GM20000 (cell line): Measurements from ENCODE around the gene GRB10.

ENCODE experiments used
- DNase-seq: peaks from one replicate; pipeline ENCODE4 v3.0.0; 2012; ENCODE audit warnings: low spot score
- TF ChIP-seq, protein P1 (sequence below): IDR thresholded peaks from 2 replicates; pipeline ENCODE4 v1.5.1; 2012; ENCODE audit warnings: mild to moderate bottlenecking, control low read depth; ENCODE audit errors: extremely low read depth, missing control alignments

The GRB10 gene

GRCh38 chr7:50735333-50735732 is 47.4 kb downstream of the GRB10 start:
- TF ChIP-seq, protein P1, sequence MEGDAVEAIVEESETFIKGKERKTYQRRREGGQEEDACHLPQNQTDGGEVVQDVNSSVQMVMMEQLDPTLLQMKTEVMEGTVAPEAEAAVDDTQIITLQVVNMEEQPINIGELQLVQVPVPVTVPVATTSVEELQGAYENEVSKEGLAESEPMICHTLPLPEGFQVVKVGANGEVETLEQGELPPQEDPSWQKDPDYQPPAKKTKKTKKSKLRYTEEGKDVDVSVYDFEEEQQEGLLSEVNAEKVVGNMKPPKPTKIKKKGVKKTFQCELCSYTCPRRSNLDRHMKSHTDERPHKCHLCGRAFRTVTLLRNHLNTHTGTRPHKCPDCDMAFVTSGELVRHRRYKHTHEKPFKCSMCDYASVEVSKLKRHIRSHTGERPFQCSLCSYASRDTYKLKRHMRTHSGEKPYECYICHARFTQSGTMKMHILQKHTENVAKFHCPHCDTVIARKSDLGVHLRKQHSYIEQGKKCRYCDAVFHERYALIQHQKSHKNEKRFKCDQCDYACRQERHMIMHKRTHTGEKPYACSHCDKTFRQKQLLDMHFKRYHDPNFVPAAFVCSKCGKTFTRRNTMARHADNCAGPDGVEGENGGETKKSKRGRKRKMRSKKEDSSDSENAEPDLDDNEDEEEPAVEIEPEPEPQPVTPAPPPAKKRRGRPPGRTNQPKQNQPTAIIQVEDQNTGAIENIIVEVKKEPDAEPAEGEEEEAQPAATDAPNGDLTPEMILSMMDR, result no peak
- DNase-seq, result no peak

DNA sequence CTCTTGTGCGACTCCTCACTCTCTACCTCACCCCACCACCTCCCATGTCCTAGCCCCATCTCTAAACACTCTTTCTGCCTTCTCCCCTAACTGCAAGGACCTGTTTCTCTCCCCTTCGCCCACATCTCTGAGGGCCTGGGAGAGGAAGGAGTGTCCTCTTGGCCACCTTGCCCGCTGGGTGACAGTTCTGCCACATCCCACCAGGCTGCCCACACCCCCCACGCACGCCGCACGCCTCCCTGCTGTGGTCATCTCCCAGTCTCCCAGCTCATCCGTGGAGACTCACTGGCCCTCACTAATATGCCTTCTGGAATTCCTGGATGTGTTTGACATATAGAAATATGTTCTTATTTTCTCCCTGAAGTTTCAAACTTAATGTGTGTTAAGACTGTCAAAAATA is 48.5 kb downstream of the GRB10 start:
- DNase-seq, result no peak
- TF ChIP-seq, protein P1, result no peak

DNA sequence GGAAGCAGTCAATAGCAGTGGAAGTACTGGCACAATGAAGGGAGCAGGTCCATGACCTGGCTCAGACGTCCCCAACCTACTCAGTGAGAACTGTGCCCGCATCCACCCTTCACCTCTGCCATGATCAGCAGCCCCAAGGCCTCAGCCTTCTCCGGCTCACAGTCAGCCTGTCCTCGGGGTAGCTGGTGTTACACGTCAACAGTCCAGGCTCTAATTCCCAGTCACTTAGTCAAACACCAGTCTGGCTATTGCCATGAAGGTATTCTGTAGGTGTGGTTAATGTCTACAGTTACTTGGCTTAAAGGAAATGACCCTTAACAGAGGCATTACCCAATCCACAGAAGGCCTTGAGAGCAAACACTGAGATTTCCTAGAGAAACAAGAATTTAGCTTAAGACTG is 49.1 kb downstream of the GRB10 start:
- TF ChIP-seq, protein P1, result no peak
- DNase-seq, result no peak

DNA sequence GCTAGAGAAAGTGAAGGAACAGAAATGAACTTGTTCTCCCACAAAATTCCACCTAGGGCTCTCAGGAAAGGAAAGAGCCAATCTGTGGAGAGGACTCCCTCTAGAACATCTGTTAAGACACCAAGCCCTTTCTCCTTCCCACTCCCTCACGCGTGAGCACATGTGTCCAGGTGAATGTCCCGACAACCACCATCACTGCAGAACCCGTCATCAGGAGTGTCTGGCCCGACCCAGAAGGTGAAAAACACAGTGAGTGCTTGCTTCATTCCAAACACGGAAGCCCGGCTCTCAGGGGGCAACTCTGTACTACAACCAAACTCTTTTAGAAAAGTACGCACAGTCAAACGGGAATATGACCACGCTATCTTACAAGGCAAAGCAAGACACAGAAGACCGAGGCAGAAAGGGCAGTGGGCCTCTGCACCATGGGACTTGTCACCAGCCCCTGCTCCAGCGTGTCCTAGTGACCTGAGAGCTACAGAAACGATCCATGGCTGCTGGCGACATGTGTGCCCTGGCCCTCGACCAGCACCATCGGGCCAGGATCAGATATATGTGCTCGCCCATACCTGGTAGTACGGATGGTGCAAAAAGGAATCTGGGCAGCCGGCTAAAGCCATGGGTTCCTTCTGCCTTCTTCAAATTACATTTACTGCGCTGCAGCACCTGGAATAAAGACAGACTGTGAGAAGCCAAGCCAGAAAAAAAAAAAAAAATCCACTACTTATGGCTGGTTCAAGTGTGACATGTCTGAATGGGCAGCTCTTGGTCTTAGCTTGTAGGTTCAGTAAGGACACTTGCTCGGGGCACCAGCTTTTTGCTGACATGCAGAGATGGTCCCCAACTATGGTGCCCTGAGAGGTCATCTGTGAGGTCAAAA is 50.8 kb downstream of the GRB10 start:
- DNase-seq, result no peak
- TF ChIP-seq, protein P1, result no peak

- TF ChIP-seq, protein P1, result no peak
- DNase-seq, result no peak
These were observed 52.0 kb downstream of the GRB10 start for GRCh38 chr7:50730446-50731400.

GRCh38 chr7:50729962-50730361 is 52.7 kb downstream of the GRB10 start:
- TF ChIP-seq, protein P1, result no peak
- DNase-seq, result no peak

DNA sequence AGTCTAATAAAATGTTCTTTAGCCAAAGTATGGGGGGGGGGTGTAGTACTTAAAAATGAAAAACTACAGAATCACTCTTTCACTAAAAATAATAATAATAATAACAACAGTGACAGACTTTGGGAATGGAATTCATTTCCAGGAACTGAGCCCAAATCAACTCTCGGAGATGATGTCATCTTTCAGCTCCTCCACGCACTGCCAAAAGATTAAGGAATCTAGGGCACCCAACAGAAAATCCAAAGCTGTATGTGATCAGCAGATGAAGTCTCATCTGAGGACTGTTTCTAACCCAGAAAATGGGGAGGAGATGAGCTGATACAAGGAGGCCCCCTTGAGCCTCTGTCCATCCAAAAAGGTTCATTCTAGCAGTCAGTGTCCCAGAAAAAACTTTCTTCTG is 54.5 kb downstream of the GRB10 start:
- TF ChIP-seq, protein P1, result no peak
- DNase-seq, result no peak
